OCI-LY7 (cell line): Measurements from ENCODE around the gene RPP25. TPM values are rescaled to one million over a fixed set of nuclear protein-coding genes. Genes with fewer than 3 reads are reported as not detected.
"Not testable (repeated sequence)": the region's sequence is repeated elsewhere in the genome, so short reads cannot be mapped to it uniquely, and the experiment has no call there.

ENCODE experiments used
- BruUV-seq: library from RNA; stranded (reverse); fragments of 400-500 nt; replicated peaks from 2 replicates; lab custom pipeline; 2021; lab: Mats Ljungman, UMichigan
- CTCF ChIA-PET: fragments of 300-600 bp; sonication (Branson Sonifier 250); formaldehyde crosslinking; loops from one replicate; lab custom pipeline; 2022; ENCODE audit warnings: antibody characterized with exemption; ENCODE audit not compliant: unreplicated experiment; lab: Charles Lee
- POLR2A ChIA-PET: fragments of 300-600 bp; sonication (Branson Sonifier 250); formaldehyde crosslinking; loops from one replicate; lab custom pipeline; 2022; ENCODE audit warnings: antibody characterized with exemption; lab: Charles Lee
- DNase-seq: peaks from one replicate; pipeline ENCODE4 v3.0.0-alpha.2; 2015; ENCODE audit warnings: low spot score
- H2AFZ ChIP-seq: fragments of 200-600 bp; sonication (generic), shearing (Covaris generic); 2 replicates; pipeline ENCODE4 v1.6.1; 2014; ENCODE audit warnings: mild to moderate bottlenecking, antibody characterized with exemption, low read length, moderate library complexity
- H3K27ac ChIP-seq: fragments of 200-600 bp; sonication (generic); 2 replicates; pipeline ENCODE4 v1.5.1; 2014; ENCODE audit warnings: mixed run types, low read depth, mild to moderate bottlenecking, moderate library complexity, low read length, inconsistent platforms; ENCODE audit not compliant: poor library complexity, severe bottlenecking
- H3K36me3 ChIP-seq: fragments of 200-600 bp; sonication (generic); 2 replicates; pipeline ENCODE4 v1.6.1; 2014; ENCODE audit warnings: mild to moderate bottlenecking, antibody characterized with exemption, low read length, moderate library complexity, mixed read lengths; ENCODE audit not compliant: insufficient read depth
- H3K4me1 ChIP-seq: fragments of 200-600 bp; sonication (generic); 2 replicates; pipeline ENCODE4 v1.5.1; 2014; ENCODE audit warnings: mild to moderate bottlenecking, low read length; ENCODE audit not compliant: insufficient read depth, poor library complexity, severe bottlenecking
- H3K4me2 ChIP-seq: fragments of 200-600 bp; sonication (generic); 2 replicates; pipeline ENCODE4 v1.6.1; 2014; ENCODE audit warnings: mild to moderate bottlenecking, low read length
- H3K4me3 ChIP-seq: fragments of 200-600 bp; sonication (generic); 2 replicates; pipeline ENCODE4 v1.5.1; 2014; ENCODE audit warnings: mild to moderate bottlenecking, low read depth, low read length; ENCODE audit not compliant: poor library complexity, severe bottlenecking
- H3K79me2 ChIP-seq: fragments of 200-600 bp; sonication (generic); 2 replicates; pipeline ENCODE4 v1.6.1; 2016; ENCODE audit warnings: low read depth, mild to moderate bottlenecking, low read length, moderate library complexity, mixed read lengths; ENCODE audit not compliant: insufficient read depth
- H3K9me2 ChIP-seq: fragments of 200-600 bp; sonication (generic); 2 replicates; pipeline ENCODE4 v1.6.1; 2016; ENCODE audit warnings: mild to moderate bottlenecking, low read length, mixed read lengths; ENCODE audit not compliant: insufficient read depth
- H3K9me3 ChIP-seq: fragments of 200-600 bp; sonication (generic); 2 replicates; pipeline ENCODE4 v1.6.1; 2014; ENCODE audit warnings: mild to moderate bottlenecking, mixed run types, low read length, mixed read lengths
- H4K20me1 ChIP-seq: fragments of 200-600 bp; sonication (generic); 2 replicates; pipeline ENCODE4 v1.6.1; 2014; ENCODE audit warnings: mild to moderate bottlenecking, antibody characterized with exemption, low read length, moderate library complexity, mixed read lengths; ENCODE audit not compliant: insufficient read depth
- CTCF ChIP-seq: fragments of 200-600 bp; sonication (generic); conservative IDR thresholded peaks from 2 replicates; pipeline ENCODE4 v1.5.1; 2014; ENCODE audit warnings: mild to moderate bottlenecking, antibody characterized with exemption, low read length, moderate library complexity, mixed read lengths
- EZH2phosphoT487 ChIP-seq: fragments of 200-600 bp; sonication (generic); IDR thresholded peaks from 2 replicates; pipeline ENCODE4 v1.6.1; 2018; ENCODE audit warnings: low read depth, borderline replicate concordance, mild to moderate bottlenecking, mixed run types, antibody characterized with exemption, low read length, moderate library complexity, mixed read lengths
- intact Hi-C: fragments of 100-400 bp; cut with micrococcal nuclease; formaldehyde crosslinking; loops from one replicate; pipeline ENCODE4 v1.10.0; 2022; ENCODE audit not compliant: unreplicated experiment
- total RNA-seq, 2 experiments: library from RNA; depleted of rRNA in 1 of 2; stranded (reverse); fragments of >200 nt in 1 of 2; shearing (Covaris generic) in 1 of 2; gene quantifications; 2 replicates each; pipeline ENCODE4 v1.2.3, GENCODE V29; 2014 to 2022

The RPP25 gene
- total RNA-seq, 2 experiments from 2014 or later = 1.8 to 3.0 TPM

- no peak overlapping the region for H3K27ac ChIP-seq
- no peaks in the 10 kb centered on the region for H3K79me2 ChIP-seq
- peaks cover 99% of the 10 kb centered on the region for H3K36me3 ChIP-seq
- H3K4me1 ChIP-seq = no peaks in the 10 kb centered on the region
- H3K9me2 ChIP-seq = no peaks in the 10 kb centered on the region
- DNase-seq = no peak
- H4K20me1 ChIP-seq = no peaks in the 10 kb centered on the region
- ChIA-PET POLR2A (interaction anchor here (1.0 kb wide), 1 partner anchor 14 kb away, joined by 3 read pairs; the partner anchor contains the start of gene FAM219B), CTCF (interaction anchor here (1.3 kb wide), 1 partner anchor 19 kb away, joined by 3 read pairs; no protein-coding TSS in a partner anchor)
- H2AFZ ChIP-seq = no peak overlapping the region
- no peak for TF ChIP-seq CTCF
- TF ChIP-seq EZH2phosphoT487 = no peak
- H3K4me3 ChIP-seq = no peak overlapping the region
- no peaks in the 10 kb centered on the region for H3K9me3 ChIP-seq
- H3K4me2 ChIP-seq = no peak overlapping the region
- intact Hi-C loops = no loop called here
- BruUV-seq = no TSS peak
Observed at GRCh38 chr15:74920456-74920855, 36.1 kb downstream of the RPP25 start.

GRCh38 chr15:74917676-74918075 lies 38.9 kb downstream of the RPP25 start:
- H2AFZ ChIP-seq = no peak overlapping the region
- H3K4me3 ChIP-seq = no peak overlapping the region
- ChIA-PET POLR2A (interaction anchor here (0.7 kb wide), 1 partner anchor 11 kb away, joined by 3 read pairs; the partner anchor contains the start of gene FAM219B), CTCF (no interaction called here)
- no peaks in the 10 kb centered on the region for H3K4me1 ChIP-seq
- BruUV-seq = no TSS peak
- intact Hi-C loops = no loop called here
- TF ChIP-seq EZH2phosphoT487 (no peak), CTCF (no peak)
- H3K27ac ChIP-seq = no peak overlapping the region
- H3K79me2 ChIP-seq = no peaks in the 10 kb centered on the region
- H3K9me2 ChIP-seq = no peaks in the 10 kb centered on the region
- no peak overlapping the region for H3K4me2 ChIP-seq
- H3K36me3 ChIP-seq = peaks cover 98% of the 10 kb centered on the region
- H4K20me1 ChIP-seq = no peaks in the 10 kb centered on the region
- DNase-seq = no peak
- H3K9me3 ChIP-seq = no peaks in the 10 kb centered on the region

GRCh38 chr15:74913799-74914198 lies 42.8 kb downstream of the RPP25 start:
- H3K27ac ChIP-seq, BruUV-seq, CTCF ChIA-PET, intact Hi-C loops, H3K9me3 ChIP-seq, H3K4me2 ChIP-seq, POLR2A ChIA-PET, H3K4me3 ChIP-seq, H3K4me1 ChIP-seq, DNase-seq, H3K9me2 ChIP-seq, H3K79me2 ChIP-seq, H2AFZ ChIP-seq, H4K20me1 ChIP-seq: not testable (repeated sequence)
- H3K36me3 ChIP-seq = peaks cover 86% of the 10 kb centered on the region
